ENCODE measurements around the gene MASP2. TPM values are rescaled to one million over a fixed set of nuclear protein-coding genes. Genes with fewer than 3 reads are reported as not detected.
A peak's percentile ranks its signal among the peaks of the same experiment; 100 is the strongest.
"Not testable (repeated sequence)": the region's sequence is repeated elsewhere in the genome, so short reads cannot be mapped to it uniquely, and the experiment has no call there.

MASP2 gene
- total RNA-seq, 2 donors from 2014 or later = 0.18 to 0.30 TPM

- no peaks in the 10 kb centered on the region for H3K27me3 Mint-ChIP-seq
- peaks cover 11% of the 10 kb centered on the region for H3K36me3 Mint-ChIP-seq (ENCODE audit: low read depth)
- no peaks in the 10 kb centered on the region for H3K9me3 ChIP-seq (ENCODE audit: control insufficient read depth, low read length, poor library complexity, severe bottlenecking)
- no peak for ATAC-seq
- peak overlapping the region; percentile 75 for H3K27ac Mint-ChIP-seq
- no peak for DNase-seq
- H3K4me3 Mint-ChIP-seq = no peak overlapping the region
- H3K4me1 Mint-ChIP-seq = peaks cover 31% of the 10 kb centered on the region
These were observed 27.1 kb downstream of the MASP2 start for GRCh38 chr1:11019971-11020370.

- Mint-ChIP-seq H3K4me1 (peaks cover 35% of the 10 kb centered on the region), H3K27ac (peak overlapping the region; percentile 75)
- H3K36me3 Mint-ChIP-seq (ENCODE audit: low read depth); H3K27me3 Mint-ChIP-seq; DNase-seq; H3K9me3 ChIP-seq (ENCODE audit: control insufficient read depth, low read length, poor library complexity, severe bottlenecking); H3K4me3 Mint-ChIP-seq; ATAC-seq: not testable (repeated sequence)
These were observed 27.7 kb downstream of the MASP2 start for GRCh38 chr1:11019358-11019757.

GRCh38 chr1:11013160-11013531 lies 33.9 kb downstream of the MASP2 start:
- ATAC-seq = peak; percentile 0
- Mint-ChIP-seq H3K4me3 (peak overlapping the region; percentile 91), H3K36me3 (ENCODE audit: low read depth) (no peaks in the 10 kb centered on the region), H3K27me3 (no peaks in the 10 kb centered on the region), H3K27ac (peak overlapping the region; percentile 94), H3K4me1 (peaks cover 22% of the 10 kb centered on the region)
- DNase-seq = no peak
- no peaks in the 10 kb centered on the region for H3K9me3 ChIP-seq (ENCODE audit: control insufficient read depth, low read length, poor library complexity, severe bottlenecking)

GRCh38 chr1:11012260-11013159 lies 34.5 kb downstream of the MASP2 start, which contains the start of gene TARDBP:
TARDBP (plus strand) TSS chr1:11012654; CDS start chr1:11013728, 1,074 bp downstream.
- H3K4me1 Mint-ChIP-seq = peaks cover 21% of the 10 kb centered on the region
- H3K36me3 Mint-ChIP-seq (ENCODE audit: low read depth) = no peaks in the 10 kb centered on the region
- peak within 1 kb of the TSS; percentile 94 for H3K27ac Mint-ChIP-seq
- no peaks in the 10 kb centered on the region for H3K9me3 ChIP-seq (ENCODE audit: control insufficient read depth, low read length, poor library complexity, severe bottlenecking)
- ATAC-seq (peak; percentile 89), DNase-seq (peak; percentile 81 to 84 (median 84))
- peak within 1 kb of the TSS; percentile 91 for H3K4me3 Mint-ChIP-seq
- H3K27me3 Mint-ChIP-seq = no peaks in the 10 kb centered on the region

GRCh38 chr1:11000526-11000925 lies 46.5 kb downstream of the MASP2 start:
- Mint-ChIP-seq H3K4me1 (no peaks in the 10 kb centered on the region), H3K36me3 (ENCODE audit: low read depth) (no peaks in the 10 kb centered on the region), H3K27ac (no peak overlapping the region), H3K27me3 (no peaks in the 10 kb centered on the region), H3K4me3 (no peak overlapping the region)
- ATAC-seq (no peak), DNase-seq (no peak)
- no peaks in the 10 kb centered on the region for H3K9me3 ChIP-seq (ENCODE audit: control insufficient read depth, low read length, poor library complexity, severe bottlenecking)

- no peak for ATAC-seq
- H3K36me3 Mint-ChIP-seq (ENCODE audit: low read depth) = peaks cover 2% of the 10 kb centered on the region
- H3K4me1 Mint-ChIP-seq = no peaks in the 10 kb centered on the region
These were observed 50.9 kb downstream of the MASP2 start for GRCh38 chr1:10996100-10996499.

GRCh38 chr1:10992864-10993263 lies 54.2 kb downstream of the MASP2 start:
- no peak overlapping the region for H3K27ac Mint-ChIP-seq
- H3K36me3 Mint-ChIP-seq (ENCODE audit: low read depth) = peaks cover 2% of the 10 kb centered on the region
- peaks cover under 1% of the 10 kb centered on the region for H3K4me1 Mint-ChIP-seq
- no peak overlapping the region for H3K4me3 Mint-ChIP-seq
- no peak for ATAC-seq
- no peak for DNase-seq
- no peaks in the 10 kb centered on the region for H3K9me3 ChIP-seq (ENCODE audit: control insufficient read depth, low read length, poor library complexity, severe bottlenecking)
- H3K27me3 Mint-ChIP-seq = no peaks in the 10 kb centered on the region

More at GRCh38 chr1:10996100-10996499, 50.9 kb downstream of the MASP2 start:
- H3K27ac Mint-ChIP-seq = no peak overlapping the region
- no peak for DNase-seq
- H3K9me3 ChIP-seq (ENCODE audit: control insufficient read depth, low read length, poor library complexity, severe bottlenecking) = no peaks in the 10 kb centered on the region
- H3K27me3 Mint-ChIP-seq = no peaks in the 10 kb centered on the region
- no peak overlapping the region for H3K4me3 Mint-ChIP-seq

- H3K9me3 ChIP-seq (ENCODE audit: control insufficient read depth, low read length, poor library complexity, severe bottlenecking); H3K4me3 Mint-ChIP-seq; H3K4me1 Mint-ChIP-seq; H3K27me3 Mint-ChIP-seq; H3K27ac Mint-ChIP-seq; DNase-seq; H3K36me3 Mint-ChIP-seq (ENCODE audit: low read depth); ATAC-seq: not testable (repeated sequence)
These were observed 55.0 kb downstream of the MASP2 start for GRCh38 chr1:10992004-10992403.

- DNase-seq (no peak), ATAC-seq (no peak)
- no peaks in the 10 kb centered on the region for H3K9me3 ChIP-seq (ENCODE audit: control insufficient read depth, low read length, poor library complexity, severe bottlenecking)
- H3K4me3 Mint-ChIP-seq = no peak overlapping the region
- peaks cover 2% of the 10 kb centered on the region for H3K36me3 Mint-ChIP-seq (ENCODE audit: low read depth)
- H3K4me1 Mint-ChIP-seq = peaks cover 4% of the 10 kb centered on the region
- no peaks in the 10 kb centered on the region for H3K27me3 Mint-ChIP-seq
- H3K27ac Mint-ChIP-seq = no peak overlapping the region
These were observed 56.2 kb downstream of the MASP2 start for GRCh38 chr1:10990828-10991227.

- not testable (repeated sequence) for H3K27me3 Mint-ChIP-seq; H3K27ac Mint-ChIP-seq; H3K36me3 Mint-ChIP-seq (ENCODE audit: low read depth); H3K4me3 Mint-ChIP-seq; ATAC-seq; H3K9me3 ChIP-seq (ENCODE audit: control insufficient read depth, low read length, poor library complexity, severe bottlenecking); H3K4me1 Mint-ChIP-seq; DNase-seq
These were observed 57.0 kb downstream of the MASP2 start for GRCh38 chr1:10989920-10990516.

GRCh38 chr1:10989095-10989494 lies 57.9 kb downstream of the MASP2 start:
- H3K27ac Mint-ChIP-seq = no peak overlapping the region
- ATAC-seq (no peak), DNase-seq (no peak)

GRCh38 chr1:10987840-10988417 lies 59.1 kb downstream of the MASP2 start:
- Mint-ChIP-seq H3K4me3 (no peak overlapping the region), H3K27ac (no peak overlapping the region), H3K27me3 (no peaks in the 10 kb centered on the region), H3K36me3 (ENCODE audit: low read depth) (peaks cover 2% of the 10 kb centered on the region), H3K4me1 (peaks cover 4% of the 10 kb centered on the region)
- H3K9me3 ChIP-seq (ENCODE audit: control insufficient read depth, low read length, poor library complexity, severe bottlenecking) = no peaks in the 10 kb centered on the region
- ATAC-seq (no peak), DNase-seq (no peak)

More at GRCh38 chr1:10989095-10989494, 57.9 kb downstream of the MASP2 start:
- H3K9me3 ChIP-seq (ENCODE audit: control insufficient read depth, low read length, poor library complexity, severe bottlenecking) = no peaks in the 10 kb centered on the region
- H3K27me3 Mint-ChIP-seq = no peaks in the 10 kb centered on the region
- H3K36me3 Mint-ChIP-seq (ENCODE audit: low read depth) = peaks cover 2% of the 10 kb centered on the region
- H3K4me1 Mint-ChIP-seq = peaks cover 4% of the 10 kb centered on the region
- no peak overlapping the region for H3K4me3 Mint-ChIP-seq

- H3K36me3 Mint-ChIP-seq (ENCODE audit: low read depth) = no peaks in the 10 kb centered on the region
- peaks cover 8% of the 10 kb centered on the region for H3K27me3 Mint-ChIP-seq
- ATAC-seq = no peak
- no peak overlapping the region for H3K27ac Mint-ChIP-seq
- DNase-seq = no peak
- no peaks in the 10 kb centered on the region for H3K9me3 ChIP-seq (ENCODE audit: control insufficient read depth, low read length, poor library complexity, severe bottlenecking)
- H3K4me3 Mint-ChIP-seq = no peak overlapping the region
- H3K4me1 Mint-ChIP-seq = peaks cover 4% of the 10 kb centered on the region
These were observed 60.5 kb downstream of the MASP2 start for GRCh38 chr1:10986525-10986890.

Measured in T-helper 17 cell (primary cell).